IPS-18c (cell line): ENCODE data around the gene GNG2.

ENCODE experiments used
- H3K4me3 ChIP-seq: 2 replicates; pipeline ENCODE4 v1.7.0; 2013; ENCODE audit warnings: low read depth, mild to moderate bottlenecking, low read length, moderate library complexity; ENCODE audit not compliant: insufficient read depth
- H3K9me3 ChIP-seq: one replicate; pipeline ENCODE4 v1.6.1; 2013; ENCODE audit warnings: mild to moderate bottlenecking, low read length, moderate library complexity; ENCODE audit not compliant: control insufficient read depth, insufficient read depth

Gene GNG2

GRCh38 chr14:51957950-51958349, 97.5 kb downstream of the GNG2 start:
- no peak overlapping the region for H3K4me3 ChIP-seq
- no peaks in the 10 kb centered on the region for H3K9me3 ChIP-seq

DNA sequence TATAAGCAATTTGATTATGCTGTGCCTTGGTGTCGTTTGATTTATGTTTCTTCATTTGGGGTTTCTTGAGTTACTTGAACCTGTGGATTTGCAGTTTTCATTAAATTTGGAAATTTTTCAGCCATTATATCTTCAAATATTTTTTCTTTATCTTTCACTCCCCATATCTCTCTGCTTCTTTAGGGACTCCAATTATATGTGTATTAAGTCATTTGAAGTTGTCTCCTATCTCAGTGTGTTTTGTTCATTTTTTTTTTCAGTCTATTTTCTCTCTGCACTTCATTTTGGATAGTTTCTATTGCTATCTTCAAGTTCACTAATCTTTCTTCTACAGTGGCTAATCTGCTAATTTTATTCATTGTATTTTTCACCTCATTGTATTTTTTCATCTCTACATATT, 99.5 kb downstream of the GNG2 start:
- no peak overlapping the region for H3K4me3 ChIP-seq
- no peaks in the 10 kb centered on the region for H3K9me3 ChIP-seq

DNA sequence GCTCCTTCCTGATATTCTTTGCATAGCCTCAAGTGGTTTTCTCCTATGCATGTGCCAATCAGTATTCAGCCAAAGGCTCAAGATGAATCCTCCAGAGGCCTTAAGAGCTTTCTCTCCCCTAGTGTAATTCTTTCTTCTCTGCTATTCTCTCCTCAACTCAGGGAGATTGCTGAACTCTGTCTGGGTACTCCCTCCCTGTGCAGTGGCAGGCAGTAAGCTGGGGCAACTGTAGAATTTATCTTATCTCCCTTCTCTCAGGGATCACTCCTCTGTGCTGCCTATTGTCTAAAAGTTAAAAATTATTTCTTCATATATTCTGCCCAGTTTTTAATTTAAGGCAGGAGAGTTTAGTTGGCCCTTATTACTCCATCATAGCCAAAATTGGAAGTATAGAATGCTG, 100.5 kb downstream of the GNG2 start:
- no peak overlapping the region for H3K4me3 ChIP-seq

GRCh38 chr14:51962711-51963110, 102.3 kb downstream of the GNG2 start:
- no peak overlapping the region for H3K4me3 ChIP-seq
- no peaks in the 10 kb centered on the region for H3K9me3 ChIP-seq

More for the DNA sequence above, 100.5 kb downstream of the GNG2 start:
- no peaks in the 10 kb centered on the region for H3K9me3 ChIP-seq

DNA sequence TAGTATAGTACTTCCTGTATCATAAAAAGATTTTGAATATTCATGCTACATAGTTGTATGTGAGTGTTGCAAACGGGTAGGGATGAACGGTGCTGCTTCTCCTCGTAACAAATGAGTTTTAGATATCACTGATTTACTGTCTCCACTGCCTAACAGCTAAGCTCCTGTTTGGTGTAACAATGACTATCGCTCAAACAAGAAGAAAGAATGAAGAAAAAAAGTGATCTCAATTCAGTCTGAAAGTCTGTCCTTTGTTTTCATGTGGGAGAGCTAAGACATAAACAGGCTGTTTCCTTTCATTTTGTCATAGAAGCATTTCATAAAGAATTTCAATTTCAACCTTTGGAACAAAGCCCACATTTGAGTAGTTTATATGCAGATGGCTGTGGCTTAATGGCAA, 102.9 kb downstream of the GNG2 start:
- Histone ChIP-seq H3K4me3 (no peak overlapping the region), H3K9me3 (no peaks in the 10 kb centered on the region)

- no peaks in the 10 kb centered on the region for H3K9me3 ChIP-seq
- no peak overlapping the region for H3K4me3 ChIP-seq
These were observed 107.1 kb downstream of the GNG2 start for GRCh38 chr14:51967521-51967920.

GRCh38 chr14:51969852-51970540, 109.6 kb downstream of the GNG2 start:
- no peak overlapping the region for H3K4me3 ChIP-seq
- no peaks in the 10 kb centered on the region for H3K9me3 ChIP-seq

- Histone ChIP-seq H3K4me3 (no peak overlapping the region), H3K9me3 (no peaks in the 10 kb centered on the region)
These were observed 112.2 kb downstream of the GNG2 start for GRCh38 chr14:51972566-51972965.

DNA sequence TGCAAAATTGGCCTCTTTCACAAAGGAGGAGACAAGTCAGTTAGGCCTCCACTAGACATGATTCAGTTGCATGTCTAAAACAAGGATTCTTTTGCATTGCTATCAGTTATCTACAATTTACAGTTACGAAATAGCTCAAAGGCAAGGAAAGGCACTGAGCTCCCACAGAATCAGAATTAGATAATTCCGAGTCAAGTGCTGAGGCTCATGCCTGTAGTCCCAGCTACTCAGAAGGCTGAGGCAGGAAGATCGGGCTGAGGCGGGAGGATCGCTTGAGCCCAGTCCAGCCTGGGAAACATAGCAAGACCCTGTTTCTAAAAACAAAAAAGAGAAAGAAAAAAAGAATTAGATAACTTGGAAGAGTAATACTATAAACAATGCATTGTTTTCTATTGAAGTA, 116.7 kb downstream of the GNG2 start:
- H3K4me3 ChIP-seq: no peak overlapping the region
- H3K9me3 ChIP-seq: no peaks in the 10 kb centered on the region

- H3K4me3 ChIP-seq: no peak overlapping the region
- no peaks in the 10 kb centered on the region for H3K9me3 ChIP-seq
These were observed 118.3 kb downstream of the GNG2 start for GRCh38 chr14:51978681-51979085.

DNA sequence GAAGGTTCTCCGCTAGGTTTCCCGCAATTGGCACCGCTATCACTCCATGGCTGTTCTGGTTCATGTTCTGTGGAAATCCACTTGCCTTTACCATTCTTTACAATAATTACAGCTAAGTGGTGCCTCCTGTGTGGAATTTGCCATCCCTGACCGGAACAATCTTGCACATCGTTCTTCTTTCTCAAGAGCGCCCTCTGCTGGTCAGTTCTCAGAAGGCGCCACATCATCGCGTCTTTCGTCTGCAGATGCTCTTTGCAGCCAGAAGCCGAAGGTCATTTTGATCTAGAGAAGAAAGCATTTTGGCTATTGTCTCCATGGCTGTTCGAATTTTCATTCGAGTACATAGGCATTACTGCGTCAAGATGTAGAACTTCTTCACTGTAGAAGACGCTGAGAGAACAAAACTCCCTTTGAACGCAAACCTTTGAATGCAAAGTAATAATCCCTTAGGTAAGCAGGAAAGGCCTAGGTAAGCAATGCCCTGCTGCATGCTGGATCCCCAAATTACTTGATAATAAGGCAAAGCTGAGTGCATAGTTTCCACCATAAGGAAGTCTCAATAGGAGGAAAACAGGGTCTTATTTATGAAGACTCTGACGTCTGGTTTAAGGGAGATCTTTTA, 118.8 kb downstream of the GNG2 start:
- no peak overlapping the region for H3K4me3 ChIP-seq

GRCh38 chr14:51981218-51981854, 120.9 kb downstream of the GNG2 start:
- Histone ChIP-seq H3K9me3 (no peaks in the 10 kb centered on the region), H3K4me3 (no peak overlapping the region)

More for the DNA sequence above, 118.8 kb downstream of the GNG2 start:
- no peaks in the 10 kb centered on the region for H3K9me3 ChIP-seq

GRCh38 chr14:51988221-51988620, 127.8 kb downstream of the GNG2 start:
- H3K4me3 ChIP-seq: no peak overlapping the region

GRCh38 chr14:51989293-51990234, 129.2 kb downstream of the GNG2 start, which contains the start of gene RTRAF:
TSS of gene RTRAF (plus strand) at chr14:51989546. CDS start at chr14:51989640, 94 bp downstream.
- no peaks in the 10 kb centered on the region for H3K9me3 ChIP-seq
- peak within 1 kb of the TSS; percentile 100 for H3K4me3 ChIP-seq

More at GRCh38 chr14:51988221-51988620, 127.8 kb downstream of the GNG2 start:
- H3K9me3 ChIP-seq: no peaks in the 10 kb centered on the region

DNA sequence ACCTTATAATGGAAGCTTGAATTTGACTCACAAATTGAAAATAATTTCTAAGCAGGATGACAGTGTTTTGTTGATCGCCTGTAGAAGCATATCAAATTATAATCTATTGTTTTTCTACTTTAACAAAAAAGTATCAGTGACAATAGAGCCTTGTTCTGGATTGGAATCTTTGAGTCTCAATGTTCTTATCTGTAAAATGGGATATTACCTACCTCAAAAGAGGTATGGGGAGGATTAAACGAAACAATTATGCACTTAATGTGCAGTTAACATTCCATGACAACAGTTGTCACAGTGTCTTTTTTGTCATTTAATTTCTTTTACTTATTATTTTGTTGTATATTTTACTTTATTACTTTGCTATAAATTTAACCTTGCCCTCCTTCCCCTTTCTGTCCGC, 130.1 kb downstream of the GNG2 start:
- Histone ChIP-seq H3K4me3 (peak overlapping the region; percentile 100), H3K9me3 (no peaks in the 10 kb centered on the region)

DNA sequence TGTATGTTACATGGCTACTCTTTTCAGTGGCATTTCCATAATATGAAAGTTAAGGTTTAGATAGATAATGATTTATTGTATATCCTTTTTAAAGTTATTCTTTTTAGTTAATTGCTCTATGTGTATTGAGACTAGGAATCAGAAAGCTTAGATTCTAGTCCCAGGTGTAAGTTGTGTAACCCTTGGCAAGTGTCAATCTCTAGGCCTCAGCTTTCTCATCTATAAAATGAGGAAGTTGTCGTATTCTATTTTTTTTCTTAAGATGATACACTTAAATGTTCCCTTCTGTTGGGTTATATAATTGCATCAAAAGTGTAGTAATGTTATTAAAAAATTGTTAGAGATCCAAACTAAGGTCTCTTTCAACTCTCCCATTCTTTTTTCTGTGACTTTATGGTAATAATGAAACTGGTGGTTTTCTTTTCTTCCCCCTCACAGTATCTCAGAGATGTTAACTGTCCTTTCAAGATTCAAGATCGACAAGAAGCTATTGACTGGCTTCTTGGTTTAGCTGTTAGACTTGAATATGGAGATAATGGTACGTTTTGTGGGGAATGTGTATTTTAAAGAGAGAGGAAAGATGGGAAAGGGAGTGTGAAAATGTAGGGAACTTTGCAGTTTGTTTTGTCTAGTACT, 133.0 kb downstream of the GNG2 start:
- Histone ChIP-seq H3K9me3 (no peaks in the 10 kb centered on the region), H3K4me3 (no peak overlapping the region)
